ENCODE data around the gene AGTR1.
"Not testable (repeated sequence)": the region's sequence is repeated elsewhere in the genome, so short reads cannot be mapped to it uniquely, and the experiment has no call there.

AGTR1 gene

GRCh38 chr3:148757238-148758215 lies 59.8 kb downstream of the AGTR1 start:
- in situ Hi-C loops (cut with HindIII; ENCODE audit: low sequenced_read_pairs), result no loop called here

- in situ Hi-C loops (cut with HindIII; ENCODE audit: low sequenced_read_pairs), result no loop called here
Measured at GRCh38 chr3:148758303-148758884, 60.7 kb downstream of the AGTR1 start.

GRCh38 chr3:148759430-148759829 lies 61.7 kb downstream of the AGTR1 start:
- in situ Hi-C loops (cut with HindIII; ENCODE audit: low sequenced_read_pairs), result no loop called here

GRCh38 chr3:148763156-148763680 lies 65.5 kb downstream of the AGTR1 start:
- in situ Hi-C loops (cut with HindIII; ENCODE audit: low sequenced_read_pairs), result no loop called here

- in situ Hi-C loops (cut with HindIII; ENCODE audit: low sequenced_read_pairs), result no loop called here
Measured at GRCh38 chr3:148763986-148764935, 66.6 kb downstream of the AGTR1 start.

- in situ Hi-C loops (cut with HindIII; ENCODE audit: low sequenced_read_pairs), result no loop called here
Measured at GRCh38 chr3:148772361-148772760, 74.7 kb downstream of the AGTR1 start.

- in situ Hi-C loops (cut with HindIII; ENCODE audit: low sequenced_read_pairs), result no loop called here
Measured at GRCh38 chr3:148772835-148773234, 75.1 kb downstream of the AGTR1 start.

- in situ Hi-C loops (cut with HindIII; ENCODE audit: low sequenced_read_pairs), result no loop called here
Measured at GRCh38 chr3:148773805-148774204, 76.1 kb downstream of the AGTR1 start.

- in situ Hi-C loops (cut with HindIII; ENCODE audit: low sequenced_read_pairs), result no loop called here
Measured at GRCh38 chr3:148778926-148779325, 81.2 kb downstream of the AGTR1 start.

GRCh38 chr3:148785026-148785425 lies 87.3 kb downstream of the AGTR1 start:
- in situ Hi-C loops (cut with HindIII; ENCODE audit: low sequenced_read_pairs), result not testable (repeated sequence)

- in situ Hi-C loops (cut with HindIII; ENCODE audit: low sequenced_read_pairs), result not testable (repeated sequence)
Measured at GRCh38 chr3:148786159-148786558, 88.5 kb downstream of the AGTR1 start.

GRCh38 chr3:148789146-148789545 lies 91.4 kb downstream of the AGTR1 start:
- in situ Hi-C loops (cut with HindIII; ENCODE audit: low sequenced_read_pairs), result no loop called here

- in situ Hi-C loops (cut with HindIII; ENCODE audit: low sequenced_read_pairs), result no loop called here
Measured at GRCh38 chr3:148789906-148790305, 92.2 kb downstream of the AGTR1 start.

- in situ Hi-C loops (cut with HindIII; ENCODE audit: low sequenced_read_pairs), result no loop called here
Measured at GRCh38 chr3:148790370-148790769, 92.7 kb downstream of the AGTR1 start.

- in situ Hi-C loops (cut with HindIII; ENCODE audit: low sequenced_read_pairs), result no loop called here
Measured at GRCh38 chr3:148790851-148791735, 93.4 kb downstream of the AGTR1 start.

- in situ Hi-C loops (cut with HindIII; ENCODE audit: low sequenced_read_pairs), result no loop called here
Measured at GRCh38 chr3:148791920-148792319, 94.2 kb downstream of the AGTR1 start.

- in situ Hi-C loops (cut with HindIII; ENCODE audit: low sequenced_read_pairs), result no loop called here
Measured at GRCh38 chr3:148792516-148792915, 94.8 kb downstream of the AGTR1 start.

All from DLD1 (cell line).